ENCODE measurements around the gene ACOXL.

DNA sequence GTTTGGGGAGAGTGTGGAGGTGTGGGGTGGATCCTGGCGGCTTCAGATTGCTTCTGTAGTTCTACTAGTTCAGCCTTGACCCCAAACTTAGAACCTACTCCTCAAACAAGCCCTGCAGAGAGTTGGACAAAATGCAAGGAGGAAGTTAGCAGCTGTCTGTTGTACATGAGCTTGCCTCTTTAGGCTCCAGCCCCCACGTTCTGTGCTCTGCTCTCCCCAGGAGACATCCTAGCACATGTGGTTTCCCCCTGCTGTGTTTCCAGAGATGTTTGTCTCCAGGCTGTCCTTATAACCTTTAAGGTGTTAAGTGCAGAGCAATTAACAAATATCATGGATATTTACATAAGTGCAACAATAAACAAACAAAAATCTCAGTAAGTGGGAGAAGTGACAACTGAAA lies 111.1 kb downstream of the ACOXL start:
- TF ChIP-seq, protein P1, sequence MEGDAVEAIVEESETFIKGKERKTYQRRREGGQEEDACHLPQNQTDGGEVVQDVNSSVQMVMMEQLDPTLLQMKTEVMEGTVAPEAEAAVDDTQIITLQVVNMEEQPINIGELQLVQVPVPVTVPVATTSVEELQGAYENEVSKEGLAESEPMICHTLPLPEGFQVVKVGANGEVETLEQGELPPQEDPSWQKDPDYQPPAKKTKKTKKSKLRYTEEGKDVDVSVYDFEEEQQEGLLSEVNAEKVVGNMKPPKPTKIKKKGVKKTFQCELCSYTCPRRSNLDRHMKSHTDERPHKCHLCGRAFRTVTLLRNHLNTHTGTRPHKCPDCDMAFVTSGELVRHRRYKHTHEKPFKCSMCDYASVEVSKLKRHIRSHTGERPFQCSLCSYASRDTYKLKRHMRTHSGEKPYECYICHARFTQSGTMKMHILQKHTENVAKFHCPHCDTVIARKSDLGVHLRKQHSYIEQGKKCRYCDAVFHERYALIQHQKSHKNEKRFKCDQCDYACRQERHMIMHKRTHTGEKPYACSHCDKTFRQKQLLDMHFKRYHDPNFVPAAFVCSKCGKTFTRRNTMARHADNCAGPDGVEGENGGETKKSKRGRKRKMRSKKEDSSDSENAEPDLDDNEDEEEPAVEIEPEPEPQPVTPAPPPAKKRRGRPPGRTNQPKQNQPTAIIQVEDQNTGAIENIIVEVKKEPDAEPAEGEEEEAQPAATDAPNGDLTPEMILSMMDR (IDR thresholded peaks at IDR 0.05; ENCODE audit: insufficient read depth, low read length, poor library complexity, severe bottlenecking): no peak
- TF ChIP-seq EZH2phosphoT487 (conservative IDR thresholded peaks at IDR 0.05; ENCODE audit: low read length): no peak
